ENCODE measurements around the gene MMP11.
A peak's percentile ranks its signal among the peaks of the same experiment; 100 is the strongest.

The MMP11 gene

DNA sequence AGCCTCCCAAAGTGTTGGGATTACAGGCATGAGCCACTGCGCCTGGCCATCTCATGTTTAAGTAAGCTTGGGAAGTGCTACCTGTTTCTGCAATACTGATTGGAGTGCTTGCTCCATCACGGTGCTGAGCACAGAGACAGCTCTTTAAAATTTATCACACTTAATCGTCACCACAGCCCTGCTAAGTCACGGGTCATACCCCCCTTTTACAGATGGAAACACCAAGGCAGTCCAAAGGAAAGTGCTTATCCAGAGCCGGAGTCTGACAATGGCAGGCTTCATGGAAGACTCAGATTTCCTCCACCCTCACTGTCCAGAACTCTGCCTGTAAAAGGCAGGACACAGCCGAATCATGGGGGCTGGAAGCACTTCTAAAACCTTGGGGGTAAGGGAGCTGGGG lies 12.6 kb upstream of the MMP11 start:
- no peak for DNase-seq (ENCODE audit: low spot score)

GRCh38 chr22:23762842-23763578 lies 9.6 kb upstream of the MMP11 start, which contains the start of gene C22orf15:
Gene C22orf15, plus strand, starts transcription at chr22:23762990. Its CDS starts 317 bp downstream, at chr22:23763307.
- no peak for DNase-seq (ENCODE audit: low spot score)

- DNase-seq (ENCODE audit: low spot score), result peak; percentile 49
These were observed 9.1 kb upstream of the MMP11 start for GRCh38 chr22:23763579-23763945.

- DNase-seq (ENCODE audit: low spot score), result no peak
These were observed 8.7 kb upstream of the MMP11 start for GRCh38 chr22:23763954-23764353.

GRCh38 chr22:23764899-23765881 lies 7.5 kb upstream of the MMP11 start:
- no peak for DNase-seq (ENCODE audit: low spot score)

DNA sequence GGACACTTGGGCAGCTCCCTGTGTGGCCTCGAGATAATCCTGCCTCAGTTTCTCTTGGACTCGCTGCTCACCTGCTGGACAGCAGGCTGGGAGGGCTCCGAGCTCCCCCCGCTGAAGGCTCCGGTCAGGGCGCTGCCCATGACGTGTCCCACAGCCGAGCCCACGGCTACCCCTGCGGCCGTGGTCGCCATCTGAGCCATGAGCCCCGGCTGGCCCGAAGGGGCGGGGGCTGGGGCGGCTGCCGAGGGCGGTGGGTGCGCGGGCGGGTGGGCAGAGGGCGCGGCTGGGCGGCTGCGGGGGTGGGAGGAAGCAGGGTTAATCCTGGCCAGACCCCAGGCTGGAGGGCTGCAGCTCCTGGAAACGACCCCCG lies 5.4 kb upstream of the MMP11 start:
- DNase-seq (ENCODE audit: low spot score), result no peak

DNA sequence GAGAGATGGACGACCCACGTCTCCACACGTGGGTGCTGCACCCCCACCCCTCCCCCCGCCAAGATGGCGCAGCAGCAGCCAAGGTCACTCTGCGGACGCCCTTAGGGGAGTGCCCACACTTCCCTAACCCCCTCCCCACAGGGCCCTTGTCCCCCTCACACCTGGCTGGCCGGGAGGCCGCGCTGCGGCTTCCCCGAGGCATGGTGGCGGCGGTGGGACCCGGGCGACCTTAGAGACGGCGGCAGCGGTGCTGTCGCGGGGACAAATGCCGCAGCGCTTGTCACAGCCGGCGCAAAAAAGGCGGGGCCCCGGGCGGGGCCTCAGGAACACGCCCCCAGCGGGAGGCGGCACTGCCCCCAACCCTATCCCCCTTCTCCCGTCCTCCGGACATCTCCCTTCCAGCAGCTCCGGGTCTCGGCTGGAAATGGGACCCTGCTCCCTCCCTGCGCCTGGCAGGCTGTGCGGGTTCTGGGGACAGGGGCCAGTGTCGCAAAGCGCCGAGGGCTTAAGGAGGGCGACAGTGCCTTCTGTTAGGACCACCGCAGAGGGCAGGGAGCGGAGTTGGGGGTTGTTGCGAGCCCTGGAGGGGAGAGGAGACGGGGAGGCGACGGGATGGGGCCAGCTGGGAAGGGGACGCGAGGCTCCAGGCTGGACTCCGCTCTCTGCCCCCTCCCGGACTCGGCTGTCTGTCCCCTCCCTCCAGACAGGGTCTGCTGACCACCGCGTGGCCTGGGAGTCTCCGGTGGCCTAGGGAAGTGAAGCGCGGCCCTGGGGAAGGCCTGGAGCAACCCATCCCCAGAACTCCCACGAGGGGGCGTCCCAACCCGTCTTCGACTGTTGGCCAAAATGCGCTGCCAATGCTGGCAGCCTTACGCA lies 4.7 kb upstream of the MMP11 start, which contains the start of gene CHCHD10:
Gene CHCHD10, minus strand, starts transcription at position 300 of the 876 bp plus-strand sequence. Its CDS starts 98 bp downstream, at position 202.
- peak; percentile 70 for DNase-seq (ENCODE audit: low spot score)

DNA sequence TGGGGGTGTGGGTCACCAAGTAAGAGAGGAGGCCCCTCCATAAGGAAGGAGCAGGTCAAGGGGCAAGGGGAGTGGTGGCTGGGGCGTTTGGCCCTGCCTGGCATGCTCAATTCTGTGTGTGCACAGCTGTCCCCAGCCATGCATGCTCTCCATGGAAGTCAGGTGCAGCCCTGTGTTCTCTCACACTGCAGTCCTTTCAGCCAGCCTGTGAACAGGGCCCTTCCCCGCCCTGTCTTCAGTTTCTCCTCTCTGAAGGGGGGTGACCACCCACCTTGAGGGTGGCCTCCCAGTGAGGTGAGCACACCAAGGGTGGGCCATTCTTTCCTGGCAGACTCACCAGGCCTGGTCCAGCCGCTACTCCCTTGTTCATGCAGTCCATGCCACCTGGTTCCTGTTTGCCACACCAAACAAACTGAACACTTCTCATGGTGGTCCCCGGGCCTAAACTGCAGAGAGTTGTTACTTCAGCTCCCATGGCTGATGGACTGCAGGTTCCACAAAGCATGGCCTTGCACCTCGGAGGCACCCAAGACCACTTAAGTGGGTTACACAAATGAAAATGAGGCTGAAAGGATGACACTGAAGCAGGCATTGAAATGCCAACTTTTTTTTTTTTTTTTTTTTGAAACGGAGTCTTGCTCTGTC lies 3.2 kb upstream of the MMP11 start:
- DNase-seq (ENCODE audit: low spot score), result no peak

DNA sequence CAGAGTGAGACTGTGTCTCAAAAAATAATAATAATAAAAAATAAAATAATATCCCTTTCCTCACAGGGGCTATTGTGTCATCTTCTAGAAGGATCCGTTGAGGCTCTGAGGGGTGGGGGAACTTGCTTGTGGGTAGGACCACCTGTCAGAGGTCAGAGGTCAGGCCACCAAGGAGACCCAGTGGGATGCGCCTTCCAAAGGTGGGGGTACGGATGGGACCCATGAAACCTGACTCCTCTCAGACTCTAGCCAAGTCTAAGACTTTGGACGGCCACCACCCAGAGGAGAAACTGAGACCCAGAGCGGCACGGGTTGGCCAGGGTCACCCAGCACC lies 367 bp upstream of the MMP11 start:
- DNase-seq (ENCODE audit: low spot score), result no peak

GRCh38 chr22:23773483-23774113 lies 949 bp downstream of the MMP11 start:
- DNase-seq (ENCODE audit: low spot score), result no peak

DNA sequence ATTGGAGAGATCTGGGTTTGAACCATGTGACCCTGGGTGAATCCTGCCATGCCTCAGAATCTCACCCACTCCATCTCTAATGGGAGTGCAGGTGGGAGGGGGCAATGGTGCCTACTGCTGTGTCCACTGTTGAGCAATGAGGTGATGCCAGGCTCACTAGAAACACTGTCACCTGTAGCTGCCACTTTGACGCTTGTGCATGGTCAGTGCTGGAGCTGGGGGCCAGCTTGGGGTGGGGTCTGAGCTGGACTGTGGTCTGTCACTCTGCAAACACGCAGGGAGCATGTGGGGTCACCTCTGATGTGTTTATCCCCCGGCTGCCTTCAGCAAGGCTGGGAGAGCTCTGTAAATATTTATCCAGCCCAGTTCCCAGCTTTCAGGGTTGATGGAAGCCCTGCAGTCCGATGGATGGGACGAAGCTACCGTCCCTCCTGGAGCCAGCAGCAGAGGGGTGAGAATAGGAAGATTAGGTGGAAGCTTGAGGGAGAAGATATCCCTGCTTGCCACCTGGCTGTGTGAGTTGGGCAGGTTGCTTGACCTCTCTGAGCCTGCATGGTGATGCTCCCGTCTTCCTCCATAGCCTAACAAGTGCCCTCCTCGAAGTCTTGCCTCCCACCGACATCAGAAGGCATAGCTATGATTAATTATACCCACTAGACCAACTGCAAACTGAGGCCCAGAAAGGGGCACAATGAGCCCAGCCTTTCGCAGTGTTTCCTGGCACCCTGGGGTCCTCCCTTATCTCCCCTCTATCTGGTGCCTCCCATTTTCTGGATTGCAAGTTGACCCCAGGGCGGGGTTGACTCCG lies 1.7 kb downstream of the MMP11 start:
- no peak for DNase-seq (ENCODE audit: low spot score)

DNA sequence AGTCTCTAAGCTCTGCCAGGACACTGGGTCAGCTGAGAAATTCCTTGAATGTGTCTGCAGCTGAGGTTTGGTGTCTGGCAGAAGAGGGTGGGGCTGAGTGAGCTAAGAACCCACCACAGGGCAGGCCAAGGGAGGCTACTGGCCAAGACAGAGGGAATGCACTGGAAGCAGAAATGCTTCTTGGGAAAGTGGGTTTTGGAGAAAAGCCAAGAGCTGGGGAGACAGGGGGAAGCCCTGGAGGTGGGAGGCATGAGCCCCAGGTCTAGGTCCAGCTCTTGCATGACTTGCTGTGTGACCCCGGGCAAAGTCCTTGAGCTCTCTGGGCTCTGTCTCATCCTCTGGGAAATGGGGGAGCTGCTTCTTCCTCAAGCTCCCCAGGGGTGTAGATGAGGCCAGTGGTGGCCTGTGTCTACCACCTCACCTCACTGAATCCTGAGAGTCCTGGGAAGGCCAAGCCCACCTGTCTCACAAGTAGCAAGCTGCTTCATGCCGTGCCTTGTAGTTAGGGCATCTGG lies 2.3 kb downstream of the MMP11 start:
- DNase-seq (ENCODE audit: low spot score), result no peak

GRCh38 chr22:23775779-23776375 lies 3.2 kb downstream of the MMP11 start:
- DNase-seq (ENCODE audit: low spot score), result no peak

DNA sequence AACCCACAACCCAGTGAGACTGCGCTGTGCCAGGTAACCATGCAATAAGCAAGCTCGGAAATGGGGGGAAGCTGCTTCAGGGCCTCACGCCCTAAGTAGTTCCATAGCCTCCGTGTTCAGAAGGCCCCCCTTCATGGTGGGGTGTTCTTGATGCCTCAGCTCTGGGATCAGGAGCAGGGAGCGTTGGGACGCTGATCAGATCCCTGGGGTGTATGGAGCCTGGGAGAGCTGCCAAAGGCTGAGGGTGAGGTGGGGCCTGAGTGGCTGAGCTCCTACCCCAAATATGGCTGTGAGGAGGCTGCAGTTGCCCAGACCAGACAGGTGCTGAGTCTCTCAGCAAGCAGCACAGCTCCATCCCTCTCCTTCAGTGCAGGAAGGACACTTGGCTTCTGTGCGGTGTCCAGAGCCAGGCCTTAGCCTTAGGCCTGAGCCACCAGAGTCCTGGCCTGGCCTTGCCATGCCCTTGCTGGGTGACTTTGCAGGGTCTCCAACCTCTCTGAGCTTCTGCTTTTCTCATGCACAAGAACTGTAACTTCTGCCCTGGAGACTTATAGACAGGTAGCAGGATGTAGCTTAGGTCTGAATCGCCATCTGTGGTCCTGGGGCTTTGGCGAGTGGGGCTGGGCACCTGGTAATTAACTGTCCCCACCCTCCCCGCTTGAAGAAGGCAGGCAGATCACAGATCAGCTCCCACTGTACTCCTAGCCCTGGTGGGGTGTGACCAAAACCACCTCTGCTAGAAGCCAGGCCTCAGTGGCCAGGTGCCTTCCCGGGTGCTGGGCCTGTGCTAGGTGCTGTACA lies 5.3 kb downstream of the MMP11 start:
- no peak for DNase-seq (ENCODE audit: low spot score)

DNA sequence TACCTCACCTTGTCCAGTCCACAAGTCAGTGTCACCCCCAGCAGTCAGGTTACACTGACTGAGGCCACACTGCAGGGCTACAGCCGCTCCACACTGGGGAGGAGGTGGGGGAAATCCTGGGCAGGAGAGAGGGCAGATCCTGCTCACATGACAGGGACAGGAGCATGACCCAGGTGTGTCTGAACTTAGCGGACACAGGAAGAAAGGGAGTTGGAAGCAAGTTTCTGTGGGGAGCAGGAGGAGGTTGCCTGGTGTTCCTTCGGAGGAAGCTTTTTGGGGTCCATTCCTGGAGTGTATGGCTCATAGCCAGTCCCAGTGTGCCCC lies 5.9 kb downstream of the MMP11 start:
- DNase-seq (ENCODE audit: low spot score), result no peak

- DNase-seq (ENCODE audit: low spot score), result no peak
These were observed 6.4 kb downstream of the MMP11 start for GRCh38 chr22:23779083-23779482.

DNA sequence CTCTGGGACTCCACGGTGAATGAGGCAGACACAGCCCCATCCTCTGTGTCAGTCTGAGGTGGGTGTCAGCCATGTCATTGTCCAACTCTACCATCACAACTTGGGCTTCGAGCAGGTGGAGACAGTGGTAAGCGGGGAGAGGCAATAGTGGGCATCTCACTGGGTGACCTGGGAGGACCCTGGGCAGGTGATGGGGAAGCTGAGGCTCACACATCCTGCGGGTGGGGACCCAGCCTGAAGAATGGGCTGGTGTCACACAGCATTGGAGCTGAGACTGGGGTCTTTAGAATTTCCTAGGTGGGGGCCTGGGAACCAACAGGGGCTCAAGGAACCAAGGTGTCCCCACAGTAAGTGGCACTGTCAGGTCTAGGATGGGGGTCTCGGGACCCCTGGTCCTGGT lies 7.1 kb downstream of the MMP11 start:
- no peak for DNase-seq (ENCODE audit: low spot score)

DNA sequence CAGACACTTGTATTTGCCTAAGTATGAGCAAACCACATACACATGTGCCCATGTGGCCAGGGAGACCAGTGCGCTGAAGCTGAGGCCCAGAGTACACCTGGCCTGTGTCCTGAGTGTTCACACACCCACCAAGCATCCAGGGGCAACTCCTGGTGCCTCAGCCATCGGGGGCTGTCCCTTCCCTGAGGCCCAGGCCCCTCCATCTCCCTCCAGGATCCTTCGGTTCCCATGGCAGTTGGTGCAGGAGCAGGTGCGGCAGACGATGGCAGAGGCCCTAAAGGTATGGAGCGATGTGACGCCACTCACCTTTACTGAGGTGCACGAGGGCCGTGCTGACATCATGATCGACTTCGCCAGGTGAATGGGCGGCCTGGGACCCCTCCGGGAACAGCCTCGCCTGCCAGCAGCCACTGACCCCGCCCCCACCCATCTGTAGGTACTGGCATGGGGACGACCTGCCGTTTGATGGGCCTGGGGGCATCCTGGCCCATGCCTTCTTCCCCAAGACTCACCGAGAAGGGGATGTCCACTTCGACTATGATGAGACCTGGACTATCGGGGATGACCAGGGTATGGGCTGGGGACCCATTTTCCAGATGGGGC lies 7.6 kb downstream of the MMP11 start:
- DNase-seq (ENCODE audit: low spot score), result no peak

DNA sequence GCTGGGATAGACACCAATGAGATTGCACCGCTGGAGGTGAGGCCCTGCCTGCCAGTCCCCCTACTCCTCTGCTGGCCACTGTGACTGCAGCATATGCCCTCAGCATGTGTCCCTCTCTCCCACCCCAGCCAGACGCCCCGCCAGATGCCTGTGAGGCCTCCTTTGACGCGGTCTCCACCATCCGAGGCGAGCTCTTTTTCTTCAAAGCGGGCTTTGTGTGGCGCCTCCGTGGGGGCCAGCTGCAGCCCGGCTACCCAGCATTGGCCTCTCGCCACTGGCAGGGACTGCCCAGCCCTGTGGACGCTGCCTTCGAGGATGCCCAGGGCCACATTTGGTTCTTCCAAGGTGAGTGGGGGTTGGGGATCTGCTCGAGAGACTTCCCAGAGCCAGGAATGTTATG lies 8.4 kb downstream of the MMP11 start:
- no peak for DNase-seq (ENCODE audit: low spot score)
